Measurements from ENCODE around the gene PRDM16.

Gene PRDM16

GRCh38 chr1:3268281-3268680, 199.3 kb downstream of the PRDM16 start:
- Histone ChIP-seq H3K27me3 (ENCODE audit: insufficient read depth, low read length, poor library complexity) (no peaks in the 10 kb centered on the region), H3K36me3 (ENCODE audit: insufficient read depth, low read length) (no peaks in the 10 kb centered on the region)
- no peak for DNase-seq

GRCh38 chr1:3270403-3271245, 201.6 kb downstream of the PRDM16 start:
- H4K20me1 ChIP-seq (ENCODE audit: insufficient read depth, low read length) = 0 out of 2 replicates have a peak, but pooled peaks cover 3% of the 10 kb centered on the region
- DNase-seq (no peak), ATAC-seq (ENCODE audit: insufficient read depth, low read depth) (no peak)
- no peak overlapping the region for H3K4me2 ChIP-seq (ENCODE audit: insufficient read depth, low read length)
- no peak overlapping the region for H2AFZ ChIP-seq (ENCODE audit: low read depth, low read length)
- no peak overlapping the region for H3K4me3 ChIP-seq (ENCODE audit: low read depth in 1 of 2, low read length in 2 of 2)
- H3K9ac ChIP-seq (ENCODE audit: low read depth, low read length) = no peak overlapping the region
- no peaks in the 10 kb centered on the region for H3K4me1 ChIP-seq (ENCODE audit: insufficient read depth, low read length)
- H3K9me3 ChIP-seq (ENCODE audit: insufficient read depth, low read length, severe bottlenecking) = no peaks in the 10 kb centered on the region
- H3K79me2 ChIP-seq (ENCODE audit: insufficient read depth, low read length) = no peaks in the 10 kb centered on the region
- no peaks in the 10 kb centered on the region for H3K36me3 ChIP-seq (ENCODE audit: insufficient read depth, low read length)
- TF ChIP-seq, protein P1, sequence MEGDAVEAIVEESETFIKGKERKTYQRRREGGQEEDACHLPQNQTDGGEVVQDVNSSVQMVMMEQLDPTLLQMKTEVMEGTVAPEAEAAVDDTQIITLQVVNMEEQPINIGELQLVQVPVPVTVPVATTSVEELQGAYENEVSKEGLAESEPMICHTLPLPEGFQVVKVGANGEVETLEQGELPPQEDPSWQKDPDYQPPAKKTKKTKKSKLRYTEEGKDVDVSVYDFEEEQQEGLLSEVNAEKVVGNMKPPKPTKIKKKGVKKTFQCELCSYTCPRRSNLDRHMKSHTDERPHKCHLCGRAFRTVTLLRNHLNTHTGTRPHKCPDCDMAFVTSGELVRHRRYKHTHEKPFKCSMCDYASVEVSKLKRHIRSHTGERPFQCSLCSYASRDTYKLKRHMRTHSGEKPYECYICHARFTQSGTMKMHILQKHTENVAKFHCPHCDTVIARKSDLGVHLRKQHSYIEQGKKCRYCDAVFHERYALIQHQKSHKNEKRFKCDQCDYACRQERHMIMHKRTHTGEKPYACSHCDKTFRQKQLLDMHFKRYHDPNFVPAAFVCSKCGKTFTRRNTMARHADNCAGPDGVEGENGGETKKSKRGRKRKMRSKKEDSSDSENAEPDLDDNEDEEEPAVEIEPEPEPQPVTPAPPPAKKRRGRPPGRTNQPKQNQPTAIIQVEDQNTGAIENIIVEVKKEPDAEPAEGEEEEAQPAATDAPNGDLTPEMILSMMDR (IDR thresholded peaks at IDR 0.05; ENCODE audit: borderline replicate concordance, extremely low read depth, low read length, poor library complexity, severe bottlenecking) = no peak
- no peak for TF ChIP-seq EZH2 (IDR thresholded peaks at IDR 0.05; ENCODE audit: borderline replicate concordance, low read depth, low read length, severe bottlenecking)
- no peak overlapping the region for H3K27ac ChIP-seq (ENCODE audit: low read length)
- no peaks in the 10 kb centered on the region for H3K27me3 ChIP-seq (ENCODE audit: insufficient read depth, low read length, poor library complexity)

More at GRCh38 chr1:3268281-3268680, 199.3 kb downstream of the PRDM16 start:
- H3K27ac ChIP-seq (ENCODE audit: low read length) = no peak overlapping the region
- no peaks in the 10 kb centered on the region for H3K4me1 ChIP-seq (ENCODE audit: insufficient read depth, low read length)
- no peak overlapping the region for H3K4me3 ChIP-seq (ENCODE audit: low read depth in 1 of 2, low read length in 2 of 2)
- no peak overlapping the region for H3K9ac ChIP-seq (ENCODE audit: low read depth, low read length)
- H3K9me3 ChIP-seq (ENCODE audit: insufficient read depth, low read length, severe bottlenecking) = no peaks in the 10 kb centered on the region
- H2AFZ ChIP-seq (ENCODE audit: low read depth, low read length) = no peak overlapping the region
- TF ChIP-seq, protein P1 (IDR thresholded peaks at IDR 0.05; ENCODE audit: borderline replicate concordance, extremely low read depth, low read length, poor library complexity, severe bottlenecking) = no peak
- TF ChIP-seq EZH2 (IDR thresholded peaks at IDR 0.05; ENCODE audit: borderline replicate concordance, low read depth, low read length, severe bottlenecking) = no peak
- H3K4me2 ChIP-seq (ENCODE audit: insufficient read depth, low read length) = no peak overlapping the region
- H4K20me1 ChIP-seq (ENCODE audit: insufficient read depth, low read length) = 0 out of 2 replicates have a peak, but pooled peaks cover 3% of the 10 kb centered on the region
- ATAC-seq (ENCODE audit: insufficient read depth, low read depth) = no peak
- H3K79me2 ChIP-seq (ENCODE audit: insufficient read depth, low read length) = no peaks in the 10 kb centered on the region

DNA sequence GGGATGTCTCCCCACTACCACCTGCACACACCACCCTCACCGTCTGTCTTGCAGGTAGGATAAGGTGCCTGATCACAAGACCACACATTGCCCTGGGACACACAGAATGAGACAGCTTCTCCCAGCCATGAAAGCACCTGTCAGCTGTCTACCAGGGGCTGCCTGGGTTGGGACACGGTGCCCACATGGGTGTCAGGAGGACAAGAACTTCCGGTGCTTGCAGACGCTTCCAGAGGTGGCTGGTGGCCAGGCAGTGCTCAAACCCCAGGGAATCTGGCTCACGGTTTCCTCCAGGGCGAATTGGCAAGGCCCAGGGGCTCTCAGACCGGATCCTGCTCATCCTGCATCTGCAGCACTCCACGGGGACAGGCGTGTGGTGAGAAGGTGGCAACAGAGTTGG, 202.9 kb downstream of the PRDM16 start:
- Histone ChIP-seq H3K9me3 (ENCODE audit: insufficient read depth, low read length, severe bottlenecking) (no peaks in the 10 kb centered on the region), H2AFZ (ENCODE audit: low read depth, low read length) (no peak overlapping the region), H3K4me2 (ENCODE audit: insufficient read depth, low read length) (no peak overlapping the region), H3K36me3 (ENCODE audit: insufficient read depth, low read length) (no peaks in the 10 kb centered on the region), H3K27me3 (ENCODE audit: insufficient read depth, low read length, poor library complexity) (no peaks in the 10 kb centered on the region), H4K20me1 (ENCODE audit: insufficient read depth, low read length) (0 out of 2 replicates have a peak, but pooled peaks cover 3% of the 10 kb centered on the region), H3K4me3 (ENCODE audit: low read depth in 1 of 2, low read length in 2 of 2) (no peak overlapping the region), H3K9ac (ENCODE audit: low read depth, low read length) (no peak overlapping the region), H3K79me2 (ENCODE audit: insufficient read depth, low read length) (no peaks in the 10 kb centered on the region), H3K27ac (ENCODE audit: low read length) (no peak overlapping the region), H3K4me1 (ENCODE audit: insufficient read depth, low read length) (no peaks in the 10 kb centered on the region)
- TF ChIP-seq, protein P1 (IDR thresholded peaks at IDR 0.05; ENCODE audit: borderline replicate concordance, extremely low read depth, low read length, poor library complexity, severe bottlenecking) = no peak
- no peak for TF ChIP-seq EZH2 (IDR thresholded peaks at IDR 0.05; ENCODE audit: borderline replicate concordance, low read depth, low read length, severe bottlenecking)
- ATAC-seq (ENCODE audit: insufficient read depth, low read depth) (no peak), DNase-seq (no peak)
